RKO (cell line): Measurements from ENCODE around the gene ZNF563.
"Not testable (repeated sequence)": the region's sequence is repeated elsewhere in the genome, so short reads cannot be mapped to it uniquely, and the experiment has no call there.

Experiments used
- DNase-seq: peaks from one replicate; pipeline ENCODE4 v3.0.0-alpha.2; 2016; ENCODE audit warnings: low spot score

The ZNF563 gene

DNA sequence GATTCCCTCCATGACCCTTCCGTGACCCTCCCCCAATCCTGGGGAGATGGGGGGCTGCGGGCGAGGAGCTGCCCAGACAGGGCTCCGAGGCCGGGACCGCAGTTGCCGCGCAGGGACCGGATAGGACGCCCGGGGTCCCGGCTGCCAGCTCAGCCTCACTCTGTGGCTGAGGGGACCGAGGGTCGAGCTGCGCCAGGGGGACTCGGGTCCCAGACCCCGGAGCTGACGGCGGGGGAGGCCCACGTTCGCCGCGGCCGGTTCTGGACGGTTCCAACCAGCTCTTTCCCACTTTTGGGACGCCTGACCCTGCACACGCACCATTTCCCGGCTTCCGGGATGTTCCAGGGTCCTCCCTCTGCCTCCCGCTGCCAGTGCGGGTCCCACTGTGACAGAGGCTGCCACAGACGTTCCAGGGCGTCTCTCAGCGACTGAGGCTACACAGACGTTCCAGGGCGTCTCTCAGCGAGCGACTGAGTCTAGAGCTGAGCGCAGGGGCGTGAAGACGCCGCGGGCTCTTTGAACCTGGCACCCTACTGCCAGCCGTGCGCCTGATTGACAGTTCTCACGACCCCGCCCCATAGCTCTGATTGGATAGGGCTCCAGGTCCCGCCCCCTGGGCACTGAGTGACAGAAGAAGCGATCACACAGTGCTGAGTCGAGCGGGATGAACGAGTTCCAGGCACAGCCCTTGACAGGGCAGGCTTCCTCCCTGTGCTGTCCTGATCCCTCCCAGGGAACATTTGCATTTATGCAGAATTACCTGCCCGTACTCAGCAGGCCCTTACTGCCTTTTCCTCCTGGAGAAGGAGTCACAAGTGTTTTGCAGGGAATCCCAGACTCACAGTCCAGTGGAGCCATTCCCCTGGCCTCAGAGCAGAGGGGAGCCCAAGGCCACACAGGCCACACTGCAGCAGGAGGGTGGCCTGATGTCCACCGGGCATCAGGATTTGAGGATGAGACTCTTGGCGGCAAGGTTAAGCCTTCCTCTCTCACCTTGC lies at the start of gene ZNF563:
TSS of gene ZNF563 (minus strand) at position 472 of the 998 bp plus-strand sequence. CDS start at position 321, 151 bp downstream.
- peak; percentile 97 for DNase-seq

DNA sequence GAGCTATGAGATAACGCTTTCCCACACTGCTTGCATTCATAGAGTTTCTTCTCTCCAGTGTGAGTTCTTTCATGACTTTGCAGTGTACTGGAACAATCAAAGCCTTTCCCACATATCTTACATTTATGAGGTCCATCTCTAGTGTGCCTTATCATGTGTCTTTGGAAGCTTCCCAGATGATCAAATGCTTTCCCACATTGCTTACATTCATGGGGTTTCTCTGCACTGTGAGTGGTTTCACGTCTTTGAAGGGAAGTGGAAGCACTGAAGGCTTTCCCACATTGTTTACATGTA lies 47.0 kb upstream of the ZNF563 start:
- DNase-seq, result no peak

GRCh38 chr19:12379732-12380443 lies 46.5 kb upstream of the ZNF563 start:
- no peak for DNase-seq

DNA sequence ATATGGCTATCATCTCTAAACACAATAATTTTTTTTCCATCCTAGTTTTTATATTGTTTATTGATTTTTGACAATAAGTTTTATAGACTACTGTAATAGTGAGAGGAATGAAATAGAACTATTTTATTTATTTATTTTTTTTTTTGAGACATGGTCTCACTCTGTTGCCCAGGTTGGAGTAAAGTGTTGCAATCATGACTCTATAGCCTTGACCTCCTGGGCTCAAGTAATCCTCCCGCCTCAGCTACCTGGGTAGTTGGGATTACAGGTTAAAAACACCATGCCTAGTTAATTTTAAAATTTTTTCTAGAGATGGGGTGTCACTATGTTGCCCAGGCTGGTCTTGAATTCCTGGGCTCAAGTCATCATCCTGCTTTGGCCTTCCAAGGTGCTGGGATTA lies 40.6 kb upstream of the ZNF563 start:
- DNase-seq, result no peak

DNA sequence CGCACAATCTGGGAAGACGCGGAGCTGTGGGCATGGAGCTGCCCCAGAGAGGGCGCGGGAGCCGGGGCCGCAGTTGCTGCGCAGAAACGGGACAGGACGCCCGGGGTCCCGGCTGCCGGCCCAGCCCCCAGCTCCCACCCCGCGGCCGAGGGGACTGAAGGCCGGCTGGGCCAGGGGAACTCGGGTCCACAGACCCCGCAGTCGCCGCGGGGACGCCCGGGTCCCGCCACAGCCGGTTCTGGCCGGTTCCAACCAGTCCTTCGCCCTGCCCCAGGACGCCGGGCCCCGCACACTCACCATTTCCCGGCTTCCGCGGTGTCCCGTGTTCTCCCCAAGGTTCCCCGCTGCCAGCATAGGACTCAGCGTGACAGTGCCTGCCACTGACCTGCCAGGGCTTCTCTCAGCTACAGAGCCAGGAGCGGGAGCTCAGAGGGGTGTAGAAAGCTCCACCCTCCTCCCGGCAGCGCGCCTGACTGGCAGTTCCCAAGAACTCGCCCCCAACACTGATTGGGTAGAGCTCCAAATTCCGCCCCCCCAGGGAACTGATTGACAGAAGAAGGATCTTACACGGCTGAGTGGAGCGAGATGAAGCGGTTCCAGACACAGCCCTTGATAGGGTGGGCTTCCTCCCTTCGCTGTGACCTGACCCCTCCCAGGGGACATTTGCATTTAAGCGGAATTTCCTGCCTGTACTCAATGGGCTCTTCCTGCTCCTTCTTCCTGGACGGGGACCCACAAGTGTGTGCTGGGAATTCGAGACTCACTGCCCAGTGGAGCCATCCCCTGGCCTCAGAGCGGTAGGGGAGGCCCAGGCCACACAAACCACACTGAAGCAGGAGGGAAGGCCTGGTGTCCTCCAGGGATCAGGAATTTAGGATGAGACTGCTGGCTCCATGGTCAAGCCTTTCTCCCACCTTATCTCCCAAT lies 32.1 kb upstream of the ZNF563 start, which contains the start of gene ZNF442:
TSS of gene ZNF442 (minus strand) at position 448 of the 927 bp plus-strand sequence. CDS start 2,052 bp downstream, outside the sequence.
- peak; percentile 97 for DNase-seq

DNA sequence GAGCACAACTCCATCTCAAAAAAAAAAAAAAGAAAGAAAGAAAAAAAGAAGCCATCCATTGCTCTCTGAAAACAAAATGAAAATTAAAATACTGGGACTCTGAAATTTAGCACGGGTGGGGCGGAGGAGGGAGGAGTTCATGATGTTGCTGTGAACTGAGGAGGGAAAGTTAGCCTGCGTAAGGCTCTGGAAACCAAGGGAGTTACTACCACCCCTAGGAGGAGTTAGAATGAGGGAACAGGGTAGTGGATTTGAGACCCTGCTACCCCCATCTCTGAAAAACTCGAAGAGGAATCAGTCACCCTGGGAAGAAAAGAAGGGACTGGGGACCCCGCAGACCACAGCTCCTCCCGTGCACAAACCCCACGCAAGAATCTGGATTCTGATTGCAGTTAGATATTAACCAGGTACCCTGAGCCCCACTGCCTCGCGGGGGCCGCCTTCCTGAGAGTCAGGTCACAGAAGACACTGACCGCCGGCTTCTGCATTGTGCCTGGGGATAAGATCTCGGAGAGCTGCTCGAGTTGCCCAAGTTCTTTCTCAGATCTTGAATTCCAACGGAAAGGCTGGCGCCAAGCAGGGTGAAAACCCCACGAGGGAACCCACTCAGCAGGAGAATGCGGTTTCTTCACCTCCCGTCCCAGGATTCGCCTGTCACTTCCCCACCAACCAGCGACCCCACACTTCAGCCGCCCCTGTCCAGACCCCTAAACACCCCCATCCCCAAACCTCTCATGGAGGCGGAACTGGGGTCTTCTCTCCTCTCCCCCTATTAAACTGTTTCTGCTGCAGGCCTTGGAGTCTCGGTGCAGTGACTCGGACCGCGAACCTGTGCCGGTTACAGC lies 31.2 kb upstream of the ZNF563 start:
- peak; percentile 33 for DNase-seq

DNA sequence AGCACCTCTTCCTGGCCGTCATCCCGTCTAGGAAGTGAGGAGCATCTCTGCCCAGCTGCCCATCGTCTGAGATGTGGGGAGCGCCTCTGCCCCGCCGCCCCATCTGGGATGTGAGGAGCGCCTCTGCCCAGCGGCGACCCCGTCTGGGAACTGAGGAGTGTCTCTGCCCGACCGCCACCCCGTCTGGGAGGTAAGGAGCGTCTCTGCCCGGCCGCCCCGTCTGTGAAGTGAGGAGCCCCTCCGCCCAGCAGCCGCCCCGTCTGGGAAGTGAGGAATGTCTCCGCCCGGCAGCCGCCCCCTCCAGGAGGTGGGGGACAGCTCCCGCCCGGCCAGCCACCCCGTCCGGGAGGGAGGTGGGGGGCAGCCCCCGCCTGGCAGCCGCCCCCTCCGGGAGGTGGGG lies 28.8 kb upstream of the ZNF563 start:
- DNase-seq, result not testable (repeated sequence)

GRCh38 chr19:12353375-12353774 lies 19.9 kb upstream of the ZNF563 start:
- DNase-seq, result no peak

- DNase-seq, result no peak
Observed at GRCh38 chr19:12350890-12351197, 17.4 kb upstream of the ZNF563 start.

DNA sequence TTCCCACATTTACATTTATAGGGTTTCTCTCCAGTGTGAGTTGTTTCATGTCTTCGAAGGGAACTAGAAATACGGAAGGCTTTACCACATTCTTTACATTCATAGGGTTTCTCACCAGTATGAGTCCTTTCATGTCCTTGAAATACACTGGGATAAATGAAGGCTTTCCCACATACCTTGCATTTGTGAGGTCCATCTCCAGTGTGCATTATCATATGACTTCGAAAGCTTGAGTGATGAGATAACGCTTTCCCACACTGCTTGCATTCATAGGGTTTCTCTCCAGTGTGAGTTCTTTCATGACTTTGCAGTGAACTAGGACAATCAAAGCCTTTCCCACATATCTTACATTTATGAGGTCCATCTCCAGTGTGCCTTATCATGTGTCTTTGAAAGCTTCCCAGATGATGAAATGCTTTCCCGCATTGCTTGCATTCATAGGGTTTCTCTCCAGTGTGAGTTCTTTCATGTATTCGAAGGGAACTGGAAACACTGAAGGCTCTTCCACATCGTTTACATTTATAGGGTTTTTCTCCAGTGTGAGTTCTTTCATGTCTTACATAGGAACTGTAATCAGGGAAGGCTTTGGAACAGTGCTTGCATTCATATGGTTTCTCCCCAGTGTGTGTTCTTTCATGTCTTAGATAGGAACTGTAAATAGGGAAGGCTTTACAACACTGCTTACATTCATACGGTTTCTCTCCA lies 16.9 kb upstream of the ZNF563 start:
- no peak for DNase-seq

DNA sequence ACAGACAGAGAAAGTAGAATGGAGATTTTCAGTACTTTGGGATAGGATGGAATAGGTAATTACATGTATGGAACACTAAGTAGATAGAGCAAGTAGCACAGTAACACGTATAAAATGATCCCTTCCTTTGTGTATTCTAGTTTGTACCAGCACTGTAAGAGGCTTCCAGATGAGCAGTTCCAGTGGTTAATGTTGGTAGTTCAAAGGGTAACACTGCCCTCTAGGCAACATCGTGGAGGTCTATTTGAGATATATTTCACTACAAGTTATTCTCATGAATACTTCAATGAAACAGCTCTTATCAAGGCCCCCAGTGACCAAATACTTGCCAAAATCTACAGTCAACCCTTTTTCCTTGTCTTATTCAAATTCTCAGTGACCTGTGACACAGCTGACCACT lies 13.5 kb upstream of the ZNF563 start:
- DNase-seq, result peak; percentile 62

- no peak for DNase-seq
Observed at GRCh38 chr19:12345197-12345596, 11.8 kb upstream of the ZNF563 start.

- DNase-seq, result no peak
Observed at GRCh38 chr19:12331211-12331941, 2.1 kb downstream of the ZNF563 start.

DNA sequence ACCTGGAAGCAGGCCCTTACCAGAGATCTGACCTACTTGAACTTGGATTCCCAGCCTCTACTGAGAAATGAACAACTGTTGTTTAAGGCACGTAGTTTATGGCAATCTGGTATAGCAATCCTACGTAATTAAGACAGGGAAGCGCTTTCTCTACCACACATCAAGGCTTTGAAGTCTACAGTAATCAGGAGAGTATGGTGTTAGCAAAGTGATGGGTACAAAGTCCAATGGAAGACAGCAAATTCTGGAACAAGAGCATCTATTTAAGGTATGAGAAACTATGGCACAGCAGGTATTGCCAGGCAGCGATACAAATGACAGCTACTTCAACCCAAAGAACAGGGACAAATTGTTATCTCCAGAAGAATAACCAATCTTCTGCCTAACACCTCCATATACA lies 3.1 kb downstream of the ZNF563 start:
- DNase-seq, result no peak

DNA sequence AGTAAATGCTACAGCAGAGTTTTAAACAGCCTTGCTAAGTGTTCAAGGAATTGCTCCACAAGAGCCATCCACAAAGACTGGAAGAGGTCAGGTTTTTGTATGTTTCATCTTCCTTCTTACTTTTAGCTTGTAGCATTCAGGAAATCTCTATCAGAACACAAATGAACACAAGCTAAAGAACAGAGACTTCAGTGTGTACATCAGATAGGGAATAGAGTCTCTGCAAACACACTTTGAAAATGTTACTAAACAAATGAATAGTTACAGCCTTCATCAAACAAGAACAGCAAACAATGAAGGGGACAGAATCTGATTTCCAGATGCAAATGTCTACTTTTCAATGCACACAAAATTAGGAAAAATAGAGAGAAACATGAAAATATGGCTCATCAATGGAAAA lies 7.7 kb downstream of the ZNF563 start:
- DNase-seq, result no peak

DNA sequence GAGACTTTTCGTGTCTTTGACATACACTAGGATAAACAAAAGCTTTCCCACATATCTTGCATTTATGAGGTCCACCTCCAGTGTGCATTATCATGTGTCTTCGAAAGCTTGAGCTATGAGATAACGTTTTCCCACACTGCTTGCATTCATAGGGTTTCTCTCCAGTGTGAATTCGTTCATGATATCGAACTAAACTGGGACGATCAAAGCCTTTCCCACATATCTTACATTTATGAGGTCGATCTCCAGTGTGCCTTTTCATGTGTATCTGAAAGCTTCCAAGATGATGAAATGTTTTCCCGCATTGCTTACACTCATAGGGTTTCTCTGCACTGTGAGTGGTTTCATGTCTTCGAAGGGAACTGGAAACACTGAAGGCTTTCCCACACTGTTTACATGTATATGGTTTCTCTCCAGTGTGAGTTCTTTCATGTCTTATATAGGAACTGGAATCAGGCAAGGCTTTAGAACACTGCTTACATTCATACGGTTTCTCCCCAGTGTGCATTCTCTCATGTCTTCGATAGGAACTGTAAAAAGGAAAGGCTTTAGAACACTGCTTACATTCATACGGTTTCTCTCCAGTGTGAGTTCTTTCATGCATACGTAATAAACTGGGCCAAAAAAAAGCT lies 14.5 kb downstream of the ZNF563 start:
- DNase-seq, result no peak

DNA sequence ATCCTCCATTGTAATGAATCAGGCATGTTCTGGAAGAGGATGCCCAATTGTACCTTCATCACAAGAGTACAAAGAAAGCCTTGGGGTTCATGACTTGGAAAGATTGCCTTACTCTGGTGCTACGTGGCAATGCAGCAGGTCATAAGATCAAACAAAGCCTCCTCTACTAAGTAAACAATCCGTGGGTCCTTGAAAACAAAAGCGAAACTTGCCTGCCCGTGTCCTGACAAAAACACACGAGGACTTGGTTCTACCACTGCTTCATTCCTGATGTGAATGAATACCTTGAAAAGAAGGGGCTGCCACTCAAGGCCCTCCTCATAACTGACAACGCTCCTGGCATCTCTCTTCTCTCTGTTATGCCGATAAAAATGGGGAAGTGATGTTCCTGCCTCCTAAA lies 18.9 kb downstream of the ZNF563 start:
- no peak for DNase-seq

DNA sequence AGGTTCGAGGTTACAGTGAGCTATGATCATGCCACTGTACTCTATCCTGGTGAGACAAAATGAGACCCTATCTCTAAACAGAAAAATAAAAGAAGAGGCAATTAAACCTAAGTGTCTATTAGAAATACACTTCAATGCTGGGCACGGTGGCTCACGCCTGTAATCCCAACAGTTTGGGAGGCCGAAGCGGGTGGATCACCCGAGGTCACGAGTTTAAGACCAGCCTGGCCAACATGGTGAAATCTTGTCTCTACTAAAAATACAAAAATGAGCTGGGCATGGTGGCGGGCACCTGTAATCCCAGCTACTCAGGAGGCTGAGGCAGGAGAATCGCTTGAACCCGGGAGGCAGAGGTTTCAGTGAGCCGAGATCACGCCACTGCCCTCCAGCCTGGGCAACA lies 24.5 kb downstream of the ZNF563 start:
- not testable (repeated sequence) for DNase-seq

DNA sequence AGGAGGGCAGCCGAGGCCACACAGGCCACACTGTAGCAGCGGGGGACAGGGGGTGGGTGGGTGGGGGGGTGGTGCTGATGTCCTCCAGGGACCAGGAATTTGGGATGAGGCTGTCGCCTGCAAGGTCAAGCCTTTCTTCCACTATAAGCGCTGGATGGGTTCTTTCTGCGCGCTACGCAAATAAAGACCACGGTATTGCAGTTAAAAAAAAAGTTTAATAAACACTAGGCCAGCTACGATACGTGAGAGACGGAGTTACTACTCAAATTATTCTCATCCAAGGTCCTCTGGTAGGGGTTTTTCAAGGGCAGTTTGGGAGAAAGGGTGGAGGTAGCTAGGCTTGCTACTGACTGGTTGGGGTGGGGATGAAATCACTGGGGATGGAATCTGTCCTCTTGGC lies 38.2 kb downstream of the ZNF563 start:
- DNase-seq, result peak; percentile 3
